GM21381 (cell line): ENCODE measurements around the gene RTCB.

Source experiments
- ATAC-seq: cut with Tn5 transposase; IDR thresholded peaks from one replicate; pipeline ENCODE4 v1.9.1; 2021; ENCODE audit warnings: mild to moderate bottlenecking, moderate library complexity; ENCODE audit not compliant: unreplicated experiment

RTCB gene

DNA sequence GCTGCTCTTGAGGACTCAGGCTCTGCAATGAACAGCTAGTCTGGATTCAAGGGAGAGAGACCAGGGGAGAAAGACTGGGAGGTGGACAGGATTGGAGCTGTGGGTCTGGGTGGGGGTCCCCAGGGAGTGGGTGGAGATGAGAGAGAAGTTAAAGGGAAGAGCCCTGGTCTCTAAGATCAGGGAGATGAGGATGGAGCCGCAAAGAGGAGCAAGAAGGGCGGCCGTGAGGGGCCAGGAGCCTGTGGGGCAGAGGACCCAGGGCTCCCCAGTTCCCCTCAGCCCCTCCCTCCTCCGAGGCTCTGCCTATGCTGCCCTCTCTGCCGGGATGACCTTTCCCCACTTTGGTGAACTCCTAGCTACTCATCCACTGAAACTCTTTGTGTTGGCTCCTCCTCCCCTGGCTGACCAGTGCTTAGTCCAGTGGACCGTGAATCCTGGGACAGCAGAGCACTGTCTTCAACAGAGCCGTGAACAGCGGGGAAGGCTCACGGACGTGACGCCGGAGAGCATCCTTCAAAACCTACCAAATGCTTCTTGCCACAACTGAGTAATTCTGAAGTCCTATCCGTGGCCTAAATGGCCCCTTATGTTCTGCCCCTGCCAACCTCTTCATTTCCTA lies 70.8 kb downstream of the RTCB start:
- no peak for ATAC-seq

DNA sequence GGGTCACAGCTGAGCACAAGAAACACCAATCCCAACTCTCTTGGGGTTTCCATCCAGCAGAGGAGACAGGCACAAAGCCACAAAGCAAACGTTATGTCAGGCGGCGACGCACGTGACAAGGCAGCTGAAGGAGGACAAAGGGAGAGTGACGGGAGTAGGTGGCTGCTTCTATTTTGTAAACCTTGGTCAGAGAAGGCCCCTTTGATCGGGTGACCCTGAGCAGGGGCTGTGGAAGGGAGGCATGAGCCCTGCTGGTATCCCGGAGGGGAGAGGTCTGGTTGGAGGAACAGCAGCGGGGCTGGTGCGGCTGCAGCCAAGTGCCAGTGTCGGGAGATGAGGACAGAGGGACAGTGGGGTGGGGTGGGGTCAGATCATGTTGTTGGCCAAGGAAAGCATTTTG lies 71.6 kb downstream of the RTCB start:
- no peak for ATAC-seq

DNA sequence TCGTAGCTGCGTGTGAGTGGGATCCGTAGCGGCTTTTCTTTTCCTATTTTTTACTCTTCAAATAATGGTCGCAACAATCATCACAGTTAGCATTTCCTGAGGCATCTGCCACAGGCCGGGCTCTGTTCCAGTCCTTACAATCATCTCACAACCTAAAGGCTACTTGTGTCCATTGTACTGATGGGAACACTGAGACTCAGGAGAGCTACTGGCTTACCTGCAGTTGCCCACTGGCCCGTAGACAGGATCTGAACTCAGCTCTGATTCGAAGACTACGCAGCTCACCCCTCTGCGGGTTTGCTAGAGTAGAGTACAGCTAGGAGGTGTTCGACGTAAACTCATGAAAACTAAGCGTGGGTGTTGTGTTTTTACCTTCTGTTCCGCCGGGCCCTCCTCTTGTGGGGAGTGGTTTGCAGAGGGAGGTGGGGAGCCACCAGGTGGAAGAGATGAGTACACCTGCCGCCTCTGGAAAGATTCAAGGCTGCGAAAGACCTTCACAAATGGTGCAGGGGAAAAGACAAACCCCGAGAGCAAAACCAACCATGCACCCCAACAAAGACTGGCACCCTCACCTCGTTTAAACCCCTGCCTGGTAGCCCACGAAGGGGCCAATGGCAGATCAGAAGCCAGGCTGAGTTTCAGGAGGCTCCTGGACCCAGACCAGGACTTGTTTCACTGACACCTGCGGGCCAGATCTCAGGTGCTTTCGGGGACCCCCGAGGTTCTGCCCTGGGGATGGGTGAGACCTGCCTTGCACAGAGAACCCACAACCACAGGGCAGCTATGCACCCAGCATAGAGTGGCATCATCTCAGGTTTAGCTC lies 72.6 kb downstream of the RTCB start:
- ATAC-seq, result no peak

DNA sequence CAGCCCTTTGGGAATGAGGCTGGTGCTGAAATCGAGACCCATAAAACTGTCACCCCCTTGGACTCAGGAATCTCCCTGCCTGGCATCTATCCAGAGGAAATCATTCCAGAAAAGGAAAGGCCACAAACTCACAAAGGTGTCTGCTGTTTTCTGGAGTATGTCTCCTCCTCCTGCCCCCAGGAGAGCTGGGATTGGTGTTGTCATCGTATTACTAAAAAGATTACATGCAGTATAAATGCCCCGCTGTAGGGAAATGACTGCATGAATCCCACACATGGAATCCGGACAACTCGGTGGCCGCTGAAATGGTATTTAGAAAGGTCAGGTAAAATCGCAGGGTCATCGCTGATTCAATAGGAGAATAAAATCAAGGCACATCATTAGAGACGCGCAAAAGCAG lies 73.3 kb downstream of the RTCB start:
- ATAC-seq, result no peak
